ENCODE data around the gene GPSM1. TPM values are rescaled to one million over a fixed set of nuclear protein-coding genes. Genes with fewer than 3 reads are reported as not detected.
A peak's percentile ranks its signal among the peaks of the same experiment; 100 is the strongest.

The GPSM1 gene
- total and polyA plus RNA-seq, 9 of the 15 experiments (the other 6 are each of a cell fraction or from before 2014, with no cell fraction given), result 0.04 to 14.2 (median 3.1) TPM

DNA sequence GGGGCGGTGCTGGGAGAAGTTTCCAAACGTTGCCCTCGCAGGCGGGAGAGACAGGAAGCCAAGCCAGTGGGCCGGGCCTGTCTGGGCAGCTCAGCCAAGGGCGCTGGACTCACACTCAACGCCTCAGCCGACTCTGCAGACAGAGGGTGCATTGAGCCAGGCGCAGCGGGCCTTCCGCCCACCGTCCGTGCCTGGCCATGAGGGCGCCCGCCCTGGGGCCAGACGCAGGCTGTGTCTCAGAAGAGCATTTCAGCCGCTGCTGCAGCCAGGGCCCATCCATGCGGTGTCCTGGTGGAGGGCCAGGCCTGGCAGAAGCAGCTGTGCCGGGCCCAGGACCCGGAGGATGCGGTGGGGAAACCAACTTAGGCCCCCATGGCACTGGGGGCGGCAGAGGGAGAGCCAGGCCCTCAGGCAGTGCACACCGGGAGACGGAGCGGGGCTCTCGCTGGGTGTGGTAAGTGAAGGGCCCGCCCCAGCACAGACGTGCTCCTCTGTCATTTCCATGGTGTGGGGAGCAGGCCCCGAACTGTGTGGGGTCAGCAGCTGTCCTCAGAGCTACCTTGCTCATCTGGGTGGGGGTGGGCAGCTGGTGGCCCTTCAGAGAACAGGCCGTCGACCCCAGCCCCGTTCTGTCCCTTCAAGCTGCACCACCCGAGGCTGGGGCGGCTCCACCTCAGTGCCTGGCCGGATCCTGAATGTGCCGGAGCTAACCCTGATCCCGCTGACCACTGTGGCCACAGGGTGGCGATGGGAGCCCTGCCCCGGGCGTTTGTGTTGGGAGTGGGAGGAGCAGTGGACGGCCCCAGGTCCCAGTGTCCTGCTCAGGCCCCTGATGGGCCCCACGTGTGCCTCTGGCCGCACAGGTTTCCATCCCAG lies 18.2 kb downstream of the GPSM1 start (continued):
- TF ChIP-seq, protein P1, sequence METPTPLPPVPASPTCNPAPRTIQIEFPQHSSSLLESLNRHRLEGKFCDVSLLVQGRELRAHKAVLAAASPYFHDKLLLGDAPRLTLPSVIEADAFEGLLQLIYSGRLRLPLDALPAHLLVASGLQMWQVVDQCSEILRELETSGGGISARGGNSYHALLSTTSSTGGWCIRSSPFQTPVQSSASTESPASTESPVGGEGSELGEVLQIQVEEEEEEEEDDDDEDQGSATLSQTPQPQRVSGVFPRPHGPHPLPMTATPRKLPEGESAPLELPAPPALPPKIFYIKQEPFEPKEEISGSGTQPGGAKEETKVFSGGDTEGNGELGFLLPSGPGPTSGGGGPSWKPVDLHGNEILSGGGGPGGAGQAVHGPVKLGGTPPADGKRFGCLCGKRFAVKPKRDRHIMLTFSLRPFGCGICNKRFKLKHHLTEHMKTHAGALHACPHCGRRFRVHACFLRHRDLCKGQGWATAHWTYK (CRISPR knock-in tag; IDR thresholded peaks at IDR 0.05), result no peak
- TF ChIP-seq MXI1 (IDR thresholded peaks at IDR 0.05; ENCODE audit: low read depth, low read length), result no peak
- TF ChIP-seq, protein P2, sequence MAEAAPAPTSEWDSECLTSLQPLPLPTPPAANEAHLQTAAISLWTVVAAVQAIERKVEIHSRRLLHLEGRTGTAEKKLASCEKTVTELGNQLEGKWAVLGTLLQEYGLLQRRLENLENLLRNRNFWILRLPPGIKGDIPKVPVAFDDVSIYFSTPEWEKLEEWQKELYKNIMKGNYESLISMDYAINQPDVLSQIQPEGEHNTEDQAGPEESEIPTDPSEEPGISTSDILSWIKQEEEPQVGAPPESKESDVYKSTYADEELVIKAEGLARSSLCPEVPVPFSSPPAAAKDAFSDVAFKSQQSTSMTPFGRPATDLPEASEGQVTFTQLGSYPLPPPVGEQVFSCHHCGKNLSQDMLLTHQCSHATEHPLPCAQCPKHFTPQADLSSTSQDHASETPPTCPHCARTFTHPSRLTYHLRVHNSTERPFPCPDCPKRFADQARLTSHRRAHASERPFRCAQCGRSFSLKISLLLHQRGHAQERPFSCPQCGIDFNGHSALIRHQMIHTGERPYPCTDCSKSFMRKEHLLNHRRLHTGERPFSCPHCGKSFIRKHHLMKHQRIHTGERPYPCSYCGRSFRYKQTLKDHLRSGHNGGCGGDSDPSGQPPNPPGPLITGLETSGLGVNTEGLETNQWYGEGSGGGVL (CRISPR knock-in tag; IDR thresholded peaks at IDR 0.05), result no peak
- TF ChIP-seq, protein P3, sequence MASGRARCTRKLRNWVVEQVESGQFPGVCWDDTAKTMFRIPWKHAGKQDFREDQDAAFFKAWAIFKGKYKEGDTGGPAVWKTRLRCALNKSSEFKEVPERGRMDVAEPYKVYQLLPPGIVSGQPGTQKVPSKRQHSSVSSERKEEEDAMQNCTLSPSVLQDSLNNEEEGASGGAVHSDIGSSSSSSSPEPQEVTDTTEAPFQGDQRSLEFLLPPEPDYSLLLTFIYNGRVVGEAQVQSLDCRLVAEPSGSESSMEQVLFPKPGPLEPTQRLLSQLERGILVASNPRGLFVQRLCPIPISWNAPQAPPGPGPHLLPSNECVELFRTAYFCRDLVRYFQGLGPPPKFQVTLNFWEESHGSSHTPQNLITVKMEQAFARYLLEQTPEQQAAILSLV (tag; IDR thresholded peaks at IDR 0.05), result no peak
- TF ChIP-seq CXXC5 (CRISPR knock-in tag; IDR thresholded peaks at IDR 0.05), result peak; percentile 29; the same call in 1 of the 2 replicates
- TF ChIP-seq MEF2A (IDR thresholded peaks at IDR 0.05; ENCODE audit: control insufficient read depth, low read depth, low read length), result no peak
- no peak for TF ChIP-seq NFE2 (IDR thresholded peaks at IDR 0.05; ENCODE audit: low read depth)
- no peak for TF ChIP-seq ZNF766 (CRISPR knock-in tag; conservative IDR thresholded peaks at IDR 0.05)
- peak; percentile 64; the same call in 1 of the 2 replicates for TF ChIP-seq RBFOX2 (IDR thresholded peaks at IDR 0.05; ENCODE audit: low read depth, low read length)
- no peak for TF ChIP-seq L3MBTL2 (IDR thresholded peaks at IDR 0.05)
- no peak for TF ChIP-seq LCOR (CRISPR knock-in tag; IDR thresholded peaks at IDR 0.05)
- TF ChIP-seq, protein P4, sequence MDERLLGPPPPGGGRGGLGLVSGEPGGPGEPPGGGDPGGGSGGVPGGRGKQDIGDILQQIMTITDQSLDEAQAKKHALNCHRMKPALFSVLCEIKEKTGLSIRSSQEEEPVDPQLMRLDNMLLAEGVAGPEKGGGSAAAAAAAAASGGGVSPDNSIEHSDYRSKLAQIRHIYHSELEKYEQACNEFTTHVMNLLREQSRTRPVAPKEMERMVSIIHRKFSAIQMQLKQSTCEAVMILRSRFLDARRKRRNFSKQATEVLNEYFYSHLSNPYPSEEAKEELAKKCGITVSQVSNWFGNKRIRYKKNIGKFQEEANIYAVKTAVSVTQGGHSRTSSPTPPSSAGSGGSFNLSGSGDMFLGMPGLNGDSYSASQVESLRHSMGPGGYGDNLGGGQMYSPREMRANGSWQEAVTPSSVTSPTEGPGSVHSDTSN (CRISPR knock-in tag; IDR thresholded peaks at IDR 0.05; ENCODE audit: low read depth), result no peak
- TF ChIP-seq, protein P4 (tag; conservative IDR thresholded peaks at IDR 0.05; ENCODE audit: low read depth), result no peak
- TF ChIP-seq SAFB (IDR thresholded peaks at IDR 0.05; ENCODE audit: borderline replicate concordance, low read depth, low read length), result peak; percentile 88
- TF ChIP-seq ZNF695 (CRISPR knock-in tag; IDR thresholded peaks at IDR 0.05), result no peak
- no peak for TF ChIP-seq ATF1 (CRISPR knock-in tag; IDR thresholded peaks at IDR 0.05)
- peak; percentile 42; the same call in 1 of the 2 replicates for TF ChIP-seq ATF1 (tag; IDR thresholded peaks at IDR 0.05)
- TF ChIP-seq CREM (IDR thresholded peaks at IDR 0.05; ENCODE audit: low read depth), result peak; percentile 39; the same call in 1 of the 2 replicates
- no peak for TF ChIP-seq EWSR1 (IDR thresholded peaks at IDR 0.05; ENCODE audit: borderline replicate concordance, low read depth, partially characterized antibody)
- TF ChIP-seq ZNF253 (CRISPR knock-in tag; conservative IDR thresholded peaks at IDR 0.05), result no peak
- no peak for TF ChIP-seq SIN3B (IDR thresholded peaks at IDR 0.05; ENCODE audit: low read depth)
- TF ChIP-seq MAZ (CRISPR knock-in tag; conservative IDR thresholded peaks at IDR 0.05 in 1 of 2, IDR thresholded peaks at IDR 0.05 in 1 of 2), result peak in 1 of 2 experiments; percentile 77; a peak in 2 of 4 replicates

Measured in K562 (cell line).